ENCODE data around the gene PDLIM1. TPM values are rescaled to one million over a fixed set of nuclear protein-coding genes. Genes with fewer than 3 reads are reported as not detected.
A peak's percentile ranks its signal among the peaks of the same experiment; 100 is the strongest.

The PDLIM1 gene
- total and polyA plus RNA-seq, 12 donors, result 0.89 to 63.3 (median 31.2) TPM

- WGBS, 4 donors, result 83 to 90% (median 84%) methylated on average over 9 to 12 of the region's 12 CpGs
- Histone ChIP-seq H3K9me3 (replicated peaks in 1 of 3) (no peaks in the 10 kb centered on the region), H3K36me3 (replicated peaks in 1 of 2) (no peaks in the 10 kb centered on the region), H3K27ac (no peak overlapping the region), H3K4me3 (no peak overlapping the region), H3K27me3 (no peaks in the 10 kb centered on the region), H3K4me1 (replicated peaks in 1 of 2) (peaks cover 0 to 4% of the 10 kb centered on the region in 2 donors)
- no peak for DNase-seq
- intact Hi-C loops (cut with DNase I), result no loop called here
- TF ChIP-seq POLR2A (IDR thresholded peaks at IDR 0.05) (no peak), CTCF (IDR thresholded peaks at IDR 0.05) (no peak)
These were observed 53.2 kb downstream of the PDLIM1 start for GRCh38 chr10:95237376-95238170.

- H3K36me3 ChIP-seq (replicated peaks in 1 of 2), result no peaks in the 10 kb centered on the region
- DNase-seq, result no peak
- WGBS, 4 donors, result 50 to 55% (median 52%) methylated on average over 6 of the region's 6 CpGs
- intact Hi-C loops (cut with DNase I), result no loop called here
- TF ChIP-seq POLR2A (IDR thresholded peaks at IDR 0.05), result no peak
- no peak for TF ChIP-seq CTCF (IDR thresholded peaks at IDR 0.05)
- H3K4me1 ChIP-seq (replicated peaks in 1 of 2), result peaks cover 0 to 4% of the 10 kb centered on the region in 2 donors
- H3K9me3 ChIP-seq (replicated peaks in 1 of 3), result no peaks in the 10 kb centered on the region
- H3K27ac ChIP-seq, result peak overlapping the region in 3 of 5 donors; percentile 13 to 33 (median 28)
- H3K27me3 ChIP-seq, result no peaks in the 10 kb centered on the region
- H3K4me3 ChIP-seq, result no peak overlapping the region
These were observed 54.5 kb downstream of the PDLIM1 start for GRCh38 chr10:95236068-95236903.

GRCh38 chr10:95235676-95236067, 55.1 kb downstream of the PDLIM1 start:
- no peak for TF ChIP-seq POLR2A (IDR thresholded peaks at IDR 0.05)
- TF ChIP-seq CTCF (IDR thresholded peaks at IDR 0.05), result no peak
- no peaks in the 10 kb centered on the region for H3K36me3 ChIP-seq (replicated peaks in 1 of 2)
- DNase-seq, result no peak
- no peaks in the 10 kb centered on the region for H3K9me3 ChIP-seq (replicated peaks in 1 of 3)
- 83 to 100% (median 91%) methylated on average over 3 of the region's 3 CpGs for WGBS, 4 donors
- H3K27me3 ChIP-seq, result no peaks in the 10 kb centered on the region
- intact Hi-C loops (cut with DNase I), result no loop called here
- H3K4me3 ChIP-seq, result no peak overlapping the region
- H3K4me1 ChIP-seq (replicated peaks in 1 of 2), result peaks cover 0 to 4% of the 10 kb centered on the region in 2 donors
- H3K27ac ChIP-seq, result peak overlapping the region in 2 of 5 donors; percentile 13 to 28

- intact Hi-C loops (cut with DNase I), result no loop called here
- Histone ChIP-seq H3K9me3 (replicated peaks in 1 of 3) (no peaks in the 10 kb centered on the region), H3K4me3 (no peak overlapping the region), H3K27me3 (no peaks in the 10 kb centered on the region), H3K4me1 (replicated peaks in 1 of 2) (peaks cover 5 to 12% of the 10 kb centered on the region in 2 donors), H3K36me3 (replicated peaks in 1 of 2) (no peaks in the 10 kb centered on the region), H3K27ac (no peak overlapping the region)
- TF ChIP-seq CTCF (IDR thresholded peaks at IDR 0.05) (no peak), POLR2A (IDR thresholded peaks at IDR 0.05) (no peak)
- WGBS, 4 donors, result 75 to 84% (median 81%) methylated on average over 5 of the region's 5 CpGs
- DNase-seq, result no peak
These were observed 55.9 kb downstream of the PDLIM1 start for GRCh38 chr10:95234951-95235350.

All from adrenal gland (tissue), 12 donors.